Lower leg skin (tissue), 3 donors: ENCODE measurements around the gene SEMA6B.

Experiments
- CTCF ChIP-seq, 3 donors: fragments of 450-650 bp; IDR thresholded peaks; one replicate each; pipeline ENCODE4 v1.5.1; 2016; ENCODE audit warnings: antibody characterized with exemption in 3 of 3, mild to moderate bottlenecking in 3 of 3, moderate library complexity in 2 of 3
- POLR2A ChIP-seq, 2 donors: fragments of 450-650 bp; IDR thresholded peaks; one replicate each; pipeline ENCODE4 v1.6.1; 2016 to 2017; ENCODE audit warnings: antibody characterized with exemption in 2 of 2, mild to moderate bottlenecking in 1 of 2, moderate library complexity in 1 of 2

DNA sequence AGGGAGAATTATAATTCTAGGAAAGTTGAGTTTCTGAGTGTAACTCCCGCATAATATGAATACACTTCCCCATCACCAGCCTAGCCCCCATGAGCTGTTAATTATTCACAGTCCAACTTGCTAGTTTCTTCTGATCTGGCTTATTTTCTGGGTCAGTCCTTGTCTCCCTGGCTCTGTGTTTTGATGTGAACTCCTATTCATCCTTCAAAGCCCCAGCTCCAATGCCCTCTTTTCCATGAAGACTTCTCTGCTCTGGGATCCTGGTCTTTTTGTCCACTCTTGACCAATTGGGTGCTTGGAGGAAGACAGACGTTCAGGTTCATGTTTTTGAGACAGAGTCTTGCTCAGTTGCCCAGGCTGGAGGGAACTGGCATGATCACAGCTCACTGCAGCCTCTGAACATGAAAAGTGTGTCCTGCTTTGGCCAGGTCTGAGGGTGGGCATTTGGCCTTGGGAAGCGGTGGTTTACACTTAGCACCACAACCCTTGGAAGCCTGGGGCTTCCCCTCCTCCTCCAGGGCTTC lies 20.3 kb downstream of the SEMA6B start:
- no peak for TF ChIP-seq CTCF (IDR thresholded peaks at IDR 0.05)
- no peak for TF ChIP-seq POLR2A (IDR thresholded peaks at IDR 0.05)
